NCI-H446 (cell line): ENCODE results near the gene ARHGEF10L.

ENCODE experiments used
- DNase-seq, 2 experiments: peaks; one replicate each; lab custom pipeline; 2025; lab: John Stamatoyannopoulos, UW

ARHGEF10L gene

DNA sequence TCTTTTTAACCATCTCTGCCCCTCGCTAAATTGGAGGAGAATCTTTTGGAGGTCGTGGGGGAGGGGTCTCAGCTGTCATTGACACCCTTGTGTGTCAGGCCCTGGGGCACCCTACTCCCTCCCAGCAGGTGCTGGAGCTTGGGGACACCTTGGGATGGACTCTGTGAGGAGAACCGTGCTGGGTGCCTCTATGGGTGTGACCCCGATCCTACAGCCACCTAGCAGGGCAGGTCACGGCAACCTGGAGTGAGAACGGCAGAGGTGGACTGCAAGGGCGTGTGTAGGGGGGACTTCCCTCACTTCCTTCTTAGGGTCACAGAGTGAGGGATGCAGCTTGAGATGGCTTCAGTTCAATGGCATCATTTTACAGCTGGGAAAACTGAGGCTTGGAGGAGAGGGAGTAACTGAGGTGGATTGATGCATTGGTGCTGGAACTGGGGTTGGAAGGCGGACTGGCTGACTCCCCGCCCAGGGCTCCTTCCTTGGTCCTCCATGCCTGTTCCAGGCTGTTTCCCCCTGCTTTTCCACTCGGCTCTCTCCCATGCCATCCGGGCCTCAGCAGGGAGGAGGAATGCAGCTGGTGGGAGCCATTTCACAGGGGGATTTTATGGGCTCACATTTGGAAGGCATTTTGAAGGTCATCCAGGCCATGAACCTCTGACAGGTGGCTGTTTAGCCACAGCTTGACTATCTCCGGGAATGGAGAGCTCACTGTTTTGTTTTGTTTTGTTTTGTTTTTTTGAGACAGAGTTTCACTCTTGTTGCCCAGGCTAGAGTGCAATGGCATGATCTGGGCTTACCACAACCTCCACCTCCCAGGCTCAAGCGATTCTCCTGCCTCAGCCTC, 18.8 kb upstream of the ARHGEF10L start:
- DNase-seq: no peak

DNA sequence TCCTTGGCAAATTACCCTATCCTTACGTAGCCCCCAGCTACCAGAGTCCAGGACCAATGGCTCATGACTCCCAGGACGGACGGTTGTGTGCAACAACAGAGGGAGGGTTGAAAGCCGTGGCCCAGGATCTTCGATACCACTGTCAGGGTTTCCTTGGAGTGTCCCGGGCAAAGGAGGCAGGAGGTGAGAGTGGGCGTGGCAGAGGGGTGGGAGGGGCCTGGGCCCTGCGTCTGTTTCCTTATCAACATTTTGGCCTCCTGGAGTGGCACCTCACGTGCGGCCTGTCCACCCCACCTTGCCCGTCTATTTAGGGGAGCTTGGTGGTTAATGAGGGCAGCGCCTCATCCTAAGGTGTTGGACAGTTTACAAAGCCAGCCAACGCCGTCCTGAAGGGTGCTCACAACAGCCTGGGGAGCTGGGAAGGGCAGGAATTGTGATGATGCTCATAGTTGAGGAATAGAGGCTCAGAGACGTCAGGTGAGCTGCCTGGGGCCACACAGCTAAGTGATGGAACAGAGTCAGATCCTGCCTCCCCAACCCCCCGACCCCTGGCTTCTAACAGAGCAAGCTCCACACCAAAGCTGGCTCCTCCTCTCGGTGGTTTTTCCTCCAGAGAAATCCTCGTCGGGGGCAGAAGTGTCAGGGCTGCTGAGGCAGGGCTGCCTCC, 17.4 kb upstream of the ARHGEF10L start:
- DNase-seq: no peak

DNA sequence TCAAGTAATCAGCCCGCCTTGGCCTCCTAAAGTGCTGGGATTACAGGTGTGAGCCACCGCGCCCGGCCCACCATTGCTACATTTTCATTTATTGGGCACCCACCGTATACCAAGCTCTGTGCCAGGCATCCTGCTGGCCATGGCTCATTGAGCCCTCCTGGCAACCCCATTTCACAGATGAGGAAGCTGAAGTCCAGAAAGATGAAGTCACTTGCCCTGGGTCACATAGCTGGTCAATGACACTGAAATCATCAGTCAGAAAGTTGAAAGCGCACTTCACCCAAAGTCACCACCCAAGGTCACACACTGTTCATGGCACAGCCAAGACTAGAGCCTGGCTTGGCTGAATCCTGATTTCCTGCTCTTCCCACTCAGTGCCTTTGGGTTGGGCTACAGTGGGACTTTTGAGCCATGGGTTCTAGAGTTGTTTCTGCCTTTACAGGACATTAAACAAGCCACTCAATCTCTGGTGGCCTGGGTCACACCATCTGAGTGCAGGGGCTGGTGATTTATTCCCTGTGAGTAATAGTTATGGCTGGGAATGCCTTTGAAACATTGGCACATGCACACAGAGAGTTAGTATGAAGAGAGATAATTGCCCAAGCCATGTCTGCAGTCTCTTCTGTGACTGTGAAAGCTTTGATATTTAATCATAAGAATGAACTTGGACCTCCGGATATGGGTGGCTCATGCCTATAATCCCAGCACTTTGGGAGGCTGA, 16.0 kb upstream of the ARHGEF10L start:
- DNase-seq: no peak

DNA sequence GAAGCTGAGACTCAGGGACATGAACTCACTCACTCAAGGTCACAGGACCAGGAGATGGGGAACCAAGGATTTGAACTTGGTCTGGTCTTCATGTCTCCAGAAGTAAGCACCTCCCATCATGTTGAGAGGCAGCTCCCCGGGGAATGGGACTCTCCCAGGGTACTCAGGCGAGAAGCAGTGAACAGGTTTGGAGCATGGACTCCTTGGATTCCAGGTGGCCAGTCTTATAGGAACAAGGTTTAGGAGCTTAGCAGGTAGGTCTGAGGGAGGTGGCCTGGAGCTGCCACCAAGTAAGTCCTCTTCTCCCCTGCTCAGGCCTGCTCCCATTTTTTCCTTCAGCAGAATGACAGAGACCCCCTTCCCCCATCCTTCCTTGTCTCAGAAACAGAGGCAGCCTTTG, 14.9 kb upstream of the ARHGEF10L start:
- no peak for DNase-seq

DNA sequence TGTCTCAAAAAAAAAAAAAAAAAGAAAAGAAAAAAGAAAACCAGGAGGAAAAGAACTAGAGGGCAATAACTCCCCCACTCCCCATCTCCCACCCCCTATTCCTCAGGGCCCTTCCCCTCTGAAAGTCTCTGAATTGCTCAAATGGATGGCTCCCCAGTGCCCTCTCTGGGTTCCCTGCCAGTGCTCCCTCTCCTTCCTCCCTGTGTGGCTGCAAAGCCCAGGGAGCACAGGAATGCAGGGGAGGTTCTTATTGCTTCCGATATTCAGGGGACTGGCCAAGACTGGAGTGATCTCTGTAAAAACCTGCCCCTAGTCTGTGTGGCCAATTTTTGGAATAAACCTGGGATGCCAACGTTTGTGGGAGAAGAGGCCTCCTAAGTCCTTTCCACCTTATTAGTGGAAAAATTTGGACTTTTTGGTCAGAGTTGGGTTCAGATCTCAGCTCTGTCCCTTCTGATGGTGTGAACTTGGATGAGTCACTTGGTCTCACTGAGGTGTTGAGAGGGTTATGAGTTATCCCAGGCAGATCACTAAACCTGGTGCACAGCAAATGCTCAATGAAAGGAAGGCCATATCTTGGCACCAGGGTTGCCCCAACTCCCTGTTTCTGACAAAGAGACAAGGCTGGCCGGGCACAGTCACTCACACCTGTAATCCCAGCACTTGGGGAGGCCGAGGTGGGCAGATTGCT, 13.4 kb upstream of the ARHGEF10L start:
- no peak for DNase-seq

DNA sequence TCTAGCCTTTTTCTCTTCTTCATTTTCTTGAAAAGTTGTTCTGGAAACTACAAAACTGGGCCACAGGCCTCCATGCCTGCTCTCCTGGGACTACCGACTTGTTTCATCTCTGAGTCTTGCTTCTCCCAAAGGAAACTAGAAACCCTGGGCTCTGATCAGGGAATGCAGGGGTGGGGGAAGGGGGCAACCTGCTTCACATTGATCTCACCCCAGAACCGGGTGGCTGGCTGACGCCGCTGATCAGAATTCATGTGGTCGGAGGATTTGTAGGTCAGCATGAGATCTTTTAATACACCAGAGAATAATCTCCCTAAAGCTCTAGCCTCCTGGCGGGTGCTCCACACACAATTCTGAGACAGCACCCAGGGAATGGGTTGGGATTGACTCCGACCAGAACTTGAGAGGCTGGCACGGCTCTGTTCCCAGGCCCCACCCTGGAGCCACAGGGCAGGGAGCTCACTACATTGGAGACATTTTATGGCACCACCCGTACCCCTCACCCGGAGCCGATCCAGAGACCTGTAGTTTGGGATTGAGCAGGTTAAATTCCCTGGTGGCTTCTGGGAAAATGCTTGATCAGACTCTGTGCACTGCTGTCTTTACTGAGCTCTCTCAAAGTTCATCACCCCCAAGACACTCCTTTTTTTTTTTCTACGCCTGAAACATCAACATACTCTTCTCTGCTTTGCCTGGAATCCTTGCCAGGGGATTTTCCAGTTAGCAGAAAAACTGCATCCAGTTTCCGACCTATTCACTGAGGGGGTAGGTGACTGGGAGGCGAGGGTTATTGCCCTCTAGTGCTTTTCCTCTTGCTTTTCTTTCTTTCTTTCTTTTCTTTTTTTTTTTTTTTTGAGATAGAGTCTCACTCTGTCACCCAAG, 12.2 kb upstream of the ARHGEF10L start:
- DNase-seq: no peak

DNA sequence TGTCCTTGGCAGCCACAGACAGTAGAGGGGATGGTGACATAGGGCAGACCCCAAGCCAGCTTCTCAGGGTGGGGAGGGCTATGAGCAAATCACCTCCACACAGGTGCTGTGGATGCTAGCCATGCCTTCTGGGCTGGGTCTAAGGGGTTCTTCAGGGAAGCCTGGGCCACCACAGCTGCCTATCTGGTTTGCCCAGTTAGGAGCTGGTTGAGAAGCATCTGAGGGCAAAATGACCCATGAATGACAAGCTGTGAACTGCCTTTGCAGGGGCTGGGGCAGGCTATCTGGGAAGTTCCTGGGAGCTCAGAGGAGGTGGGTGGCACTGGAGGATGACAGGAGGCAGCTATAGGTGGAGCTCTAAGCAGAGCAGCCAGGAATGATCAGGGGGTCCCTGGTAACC, 10.1 kb upstream of the ARHGEF10L start:
- DNase-seq: no peak

DNA sequence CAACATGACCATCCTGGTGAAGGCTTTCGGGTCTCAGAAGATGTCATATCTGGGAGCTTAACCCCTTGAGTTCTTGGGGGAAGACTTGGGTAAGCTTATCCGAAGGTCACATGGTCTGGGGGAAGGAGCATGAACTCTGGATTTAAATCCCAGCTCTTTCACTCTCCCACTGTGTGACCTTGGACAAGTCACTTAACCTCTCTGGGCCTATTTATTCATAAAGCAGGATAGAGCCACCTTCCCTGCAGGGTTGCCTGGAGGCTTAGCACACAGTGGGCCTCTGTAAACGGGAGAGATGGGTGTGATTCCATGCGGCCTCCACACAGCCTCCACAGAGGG, 8.2 kb upstream of the ARHGEF10L start:
- DNase-seq: no peak

DNA sequence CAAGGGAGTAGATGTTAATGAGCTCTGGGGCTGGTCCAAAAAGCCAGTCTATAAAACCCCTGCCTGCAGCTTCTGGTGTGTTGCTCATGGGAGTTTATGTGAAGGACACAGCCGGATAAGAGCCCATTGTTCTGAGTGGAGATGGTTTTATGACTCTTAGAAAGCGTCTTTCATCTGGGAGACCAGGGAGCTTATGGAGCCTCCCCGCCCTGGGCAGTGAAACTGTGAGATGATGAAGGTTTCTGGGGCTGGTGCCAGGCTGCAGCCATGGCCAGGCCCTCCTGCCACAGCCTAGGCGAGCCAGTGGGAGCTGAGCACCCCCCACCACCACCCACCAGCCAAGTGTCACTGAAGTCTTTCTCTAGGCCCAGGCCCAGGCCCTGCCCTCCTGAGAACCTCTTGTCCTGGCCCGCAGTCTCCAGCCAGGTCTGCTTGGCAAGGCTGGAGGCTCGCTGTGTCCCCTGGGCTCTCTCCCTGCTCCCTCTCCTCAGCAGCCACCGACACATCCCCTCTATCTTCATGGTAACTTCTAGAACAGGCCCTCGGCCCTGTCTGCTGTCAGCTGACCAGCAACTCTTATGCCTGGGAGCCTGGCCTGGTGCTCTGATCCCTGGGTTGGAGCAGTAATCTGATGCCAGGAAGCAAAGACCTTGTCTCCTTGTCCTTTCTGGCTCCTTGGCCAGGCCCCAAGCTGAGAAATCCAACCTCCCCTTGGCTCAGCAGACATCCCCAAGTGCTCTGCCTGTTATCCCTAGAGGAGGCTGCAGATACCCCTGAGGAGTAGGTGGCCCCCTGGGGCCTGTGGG, 7.6 kb upstream of the ARHGEF10L start:
- DNase-seq: peak in 1 of 2 experiments; percentile 54

DNA sequence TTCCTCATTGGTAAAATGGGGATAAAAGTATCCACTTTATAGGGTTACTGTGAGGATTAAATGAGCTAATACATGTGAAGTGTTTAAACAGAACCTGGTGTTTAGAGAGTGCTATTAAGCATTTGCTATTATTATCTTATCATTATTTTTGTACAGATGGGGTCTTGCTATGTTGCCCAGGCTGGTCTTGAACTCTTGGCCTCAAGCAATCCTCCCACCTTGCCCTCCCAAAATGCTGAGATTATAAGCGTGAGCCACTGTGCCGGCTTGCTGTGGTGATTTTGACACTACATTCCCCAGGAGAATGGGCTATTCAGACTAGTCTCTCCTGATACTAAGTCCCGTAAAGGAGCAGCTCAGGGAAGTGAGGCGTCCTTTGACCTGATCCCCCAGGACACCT, 6.3 kb upstream of the ARHGEF10L start:
- no peak for DNase-seq

DNA sequence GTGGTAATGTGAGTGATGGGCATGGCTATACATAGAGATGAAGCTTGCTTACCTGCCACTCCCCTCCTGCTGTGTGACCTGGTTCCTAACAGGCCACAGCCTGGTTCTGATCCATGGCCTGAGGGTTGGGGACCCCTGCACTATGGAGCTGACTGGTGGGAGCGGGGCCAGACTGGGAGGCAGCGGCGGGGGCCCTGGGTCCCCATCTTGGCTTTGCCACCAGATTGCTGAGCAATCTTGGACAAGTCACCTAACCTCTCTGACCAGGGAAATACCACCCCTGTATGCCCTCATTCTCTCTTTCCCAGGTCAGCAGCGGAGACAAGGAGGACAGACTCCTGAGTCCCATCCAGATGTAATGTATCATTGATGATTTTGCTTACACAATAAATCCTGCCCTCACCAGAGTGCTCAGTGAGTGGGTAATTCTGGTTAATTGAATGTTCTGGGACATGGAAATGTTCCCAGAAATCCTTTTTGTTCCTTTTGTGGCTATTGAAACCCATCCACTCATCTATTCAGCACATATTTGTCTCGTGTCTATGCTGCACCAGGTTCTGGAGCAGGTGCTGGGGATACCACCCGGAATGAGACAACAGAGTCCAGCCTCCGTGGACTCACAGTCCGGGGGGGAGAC, 4.1 kb upstream of the ARHGEF10L start:
- no peak for DNase-seq

DNA sequence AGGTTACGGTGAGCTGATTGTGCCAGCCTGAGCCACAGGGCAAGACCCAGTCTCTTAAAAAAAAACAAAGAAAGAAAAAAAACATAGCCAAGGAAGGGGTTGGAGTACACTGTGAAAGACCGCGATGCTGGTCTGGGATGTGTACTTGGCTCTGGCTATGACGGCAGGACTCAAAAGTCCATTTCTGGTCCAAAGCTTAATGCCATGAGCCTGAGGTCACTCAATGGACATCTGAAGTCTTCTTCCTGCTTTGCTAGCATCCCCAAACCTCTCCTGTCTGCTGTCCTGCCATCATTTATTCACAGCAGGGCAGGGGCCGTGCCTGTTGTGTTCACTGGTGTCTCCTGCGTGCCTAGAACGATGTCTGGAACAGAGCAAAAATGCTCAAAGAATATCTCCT, 1.5 kb upstream of the ARHGEF10L start:
- no peak for DNase-seq

DNA sequence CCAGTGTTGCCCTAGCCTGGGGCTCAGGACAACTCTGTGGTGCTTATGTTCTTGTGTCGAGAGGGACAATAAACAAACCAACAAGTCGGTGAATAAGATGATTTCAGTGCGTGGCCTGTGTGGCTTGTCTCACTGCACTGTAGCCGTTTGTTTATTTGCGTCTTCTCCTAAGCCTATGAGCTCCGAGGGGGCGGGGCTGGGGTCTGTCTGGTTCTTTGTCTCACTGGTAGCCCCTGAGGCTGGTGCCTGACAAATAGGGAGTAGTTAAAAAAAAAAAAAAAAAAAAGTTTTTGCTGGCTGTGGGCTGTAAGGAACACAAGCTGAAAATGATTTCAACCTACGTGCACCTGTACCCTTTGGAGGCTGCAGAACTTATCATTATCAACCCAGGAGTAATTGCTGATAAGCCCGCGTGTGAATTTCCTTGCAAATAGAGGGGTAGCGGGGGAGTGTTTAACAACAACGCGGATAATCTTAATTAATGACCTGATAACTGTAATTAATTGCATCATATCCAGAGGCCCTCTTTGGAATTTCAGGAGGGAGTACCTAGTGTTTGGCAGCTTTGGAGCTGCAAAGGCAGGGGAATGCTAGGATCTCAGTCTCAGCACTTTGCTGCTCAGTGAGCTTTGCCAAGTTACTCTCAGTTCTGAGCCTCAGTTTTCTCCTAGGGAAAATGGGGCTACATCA, 925 bp upstream of the ARHGEF10L start:
- DNase-seq: no peak

DNA sequence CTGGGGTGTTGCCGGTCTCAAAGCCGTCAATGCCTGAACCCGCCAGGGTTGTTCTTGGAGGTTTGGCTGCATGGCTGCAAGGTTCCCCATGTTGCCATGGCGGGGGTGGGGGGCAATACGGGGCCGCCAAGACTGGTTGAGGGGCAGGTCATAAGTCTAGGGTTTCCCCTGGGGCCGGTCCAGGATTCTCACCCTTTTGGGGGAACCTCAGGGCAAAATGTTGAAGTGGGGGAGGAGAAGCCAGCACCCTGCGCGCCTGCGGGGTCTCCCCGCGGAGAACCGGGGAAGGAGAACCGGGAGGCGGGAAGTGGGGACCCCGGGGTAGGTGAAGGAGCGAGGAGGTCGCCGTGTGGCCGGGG, 401 bp upstream of the ARHGEF10L start:
- DNase-seq: no peak

DNA sequence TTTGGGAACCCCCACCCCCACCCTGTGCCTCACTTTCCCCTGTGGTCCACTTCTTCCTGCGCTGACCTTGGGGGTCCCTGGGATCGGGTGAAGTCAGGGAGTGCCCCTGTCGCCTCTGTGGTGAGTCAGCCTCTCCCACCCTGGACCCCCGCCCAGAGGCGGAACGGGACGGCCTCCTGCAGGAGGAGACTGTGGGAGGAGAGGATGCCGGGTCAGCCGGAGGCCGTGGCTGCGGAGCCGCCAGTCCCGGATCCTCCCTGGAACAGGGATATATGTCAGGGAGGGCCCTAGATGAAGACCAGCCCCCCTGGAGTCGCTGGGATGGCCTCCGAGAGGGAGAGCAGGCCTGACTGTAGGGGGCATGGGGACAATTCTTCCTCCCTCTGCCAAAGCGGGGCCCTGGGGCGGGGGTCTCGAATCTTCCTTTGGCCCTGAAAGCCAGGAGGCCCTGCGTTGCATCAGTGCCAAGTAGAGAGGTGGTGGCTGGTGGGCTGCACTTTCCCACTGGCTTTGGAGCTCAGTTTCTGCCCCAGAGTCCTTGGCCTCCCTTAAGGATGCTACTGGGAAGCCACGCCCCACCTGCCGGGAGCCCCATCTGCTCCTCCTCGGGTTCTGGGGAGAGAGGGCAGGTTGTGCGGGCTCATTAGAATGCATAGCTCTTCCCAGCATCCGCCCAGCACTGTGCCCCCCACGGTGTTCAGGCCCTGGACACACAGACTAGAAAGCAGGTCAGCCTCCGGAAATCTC, 930 bp downstream of the ARHGEF10L start:
- peak in 1 of 2 experiments; percentile 59 for DNase-seq

DNA sequence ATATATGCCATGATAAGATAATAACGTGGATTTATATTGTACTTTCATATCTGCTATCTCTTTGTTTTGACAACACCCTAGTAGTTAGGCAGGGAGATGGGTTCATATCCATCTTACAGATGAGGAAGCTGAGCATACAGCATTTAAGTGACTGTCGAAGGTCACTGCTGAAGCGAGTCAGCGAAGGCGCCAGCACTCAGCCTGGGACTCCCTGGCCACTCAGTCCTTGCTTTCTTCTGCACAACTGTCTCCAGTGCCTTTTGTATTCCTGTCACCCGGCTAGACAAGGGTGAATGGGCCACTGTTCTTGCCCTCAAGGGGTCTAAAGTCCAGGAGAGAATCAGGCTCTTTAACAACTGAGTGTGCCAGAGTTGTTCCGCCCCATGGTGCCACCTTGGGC, 3.1 kb downstream of the ARHGEF10L start:
- DNase-seq: no peak

DNA sequence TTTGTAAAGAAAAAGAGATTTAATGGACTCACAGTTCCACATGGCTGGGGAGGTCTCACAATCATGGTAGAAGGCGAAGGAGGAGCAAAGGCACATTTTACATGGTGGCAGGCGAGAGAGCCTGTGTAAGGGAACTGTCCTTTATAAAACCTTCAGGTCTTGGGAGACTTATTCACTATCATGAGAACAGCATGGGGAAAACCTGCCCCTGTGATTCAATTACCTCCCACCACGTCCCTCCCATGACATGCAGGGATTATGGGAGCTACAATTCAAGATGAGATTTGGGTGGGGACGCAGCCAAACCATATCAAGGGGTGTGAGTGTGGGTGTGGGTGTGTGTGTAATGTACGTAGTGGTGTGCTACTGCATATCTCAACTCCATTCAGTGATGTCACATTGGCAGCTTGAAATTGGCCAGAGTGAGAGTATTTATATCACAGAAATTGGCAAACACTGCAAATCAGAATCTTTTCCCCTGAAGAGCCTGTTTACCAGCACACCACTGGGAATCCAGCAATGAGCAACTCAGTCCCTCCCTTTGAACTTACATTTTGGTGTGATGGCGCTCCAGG, 5.4 kb downstream of the ARHGEF10L start:
- DNase-seq: peak in 1 of 2 experiments; percentile 23

DNA sequence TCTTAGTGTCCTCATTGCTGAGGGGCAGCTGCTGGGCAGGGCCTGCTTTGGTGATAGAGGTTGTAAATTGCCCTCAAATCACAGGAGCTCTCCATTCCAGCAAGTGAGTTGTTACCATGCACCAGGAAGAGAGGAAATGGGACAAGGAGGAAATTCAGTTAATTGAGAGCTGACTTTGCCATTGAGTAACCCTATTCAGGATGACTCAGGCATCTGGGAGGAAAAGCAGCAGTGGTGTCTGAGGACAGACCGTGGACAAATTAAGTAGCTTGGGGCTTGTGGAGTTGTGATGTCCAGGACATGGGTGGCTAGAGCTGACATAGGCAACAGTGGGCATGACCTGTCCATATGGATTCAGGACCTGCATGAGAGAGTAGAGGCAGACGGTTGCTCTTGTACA, 5.9 kb downstream of the ARHGEF10L start:
- no peak for DNase-seq
